ENCODE data around the gene STRA6. TPM values are rescaled to one million over a fixed set of nuclear protein-coding genes. Genes with fewer than 3 reads are reported as not detected.

The STRA6 gene
- total and polyA plus RNA-seq, 2 donors (not counting 1 experiment from before 2014, with no cell fraction given), result not detected

- Histone ChIP-seq H3K27ac (ENCODE audit: low read length in 2 of 2) (no peak overlapping the region), H3K9ac (ENCODE audit: low read length) (no peak overlapping the region), H2AFZ (ENCODE audit: insufficient read depth, low read depth, low read length, poor library complexity, severe bottlenecking) (no peak overlapping the region), H3K4me1 (ENCODE audit: control insufficient read depth in 2 of 2, insufficient read depth in 2 of 2, low read length in 2 of 2) (no peaks in the 10 kb centered on the region), H3K9me3 (ENCODE audit: control extremely low read depth in 1 of 3, control insufficient read depth in 2 of 3, insufficient read depth in 1 of 3, low read length in 2 of 3) (no peaks in the 10 kb centered on the region), H3K4me3 (ENCODE audit: control extremely low read depth in 1 of 5, extremely low read depth in 1 of 5, insufficient read depth in 1 of 5, low read depth in 2 of 5, low read length in 4 of 5) (no peak overlapping the region), H3K27me3 (replicated peaks in 1 of 4; ENCODE audit: control extremely low read depth in 1 of 4, control insufficient read depth in 3 of 4, insufficient read depth in 4 of 4, low read length in 3 of 4) (peaks cover 0 to 13% (median 1%) of the 10 kb centered on the region in 4 experiments), H3K79me2 (ENCODE audit: control insufficient read depth, insufficient read depth, low read length) (no peaks in the 10 kb centered on the region), H3K4me2 (replicated peaks; ENCODE audit: low read depth, low read length, poor library complexity, severe bottlenecking) (no peak overlapping the region), H3K36me3 (replicated peaks in 1 of 2; ENCODE audit: control extremely low read depth in 1 of 2, control insufficient read depth in 1 of 2, extremely low read depth in 1 of 2, insufficient read depth in 2 of 2, low read length in 1 of 2) (no peaks in the 10 kb centered on the region), H4K20me1 (ENCODE audit: control insufficient read depth, insufficient read depth, low read length, poor library complexity, severe bottlenecking) (no peaks in the 10 kb centered on the region)
- 40% methylated on average over 2 of the region's 25 CpGs for WGBS (ENCODE audit: insufficient coverage)
- no peak for DNase-seq
- TF ChIP-seq CTCF (IDR thresholded peaks at IDR 0.05) (no peak), EZH2 (IDR thresholded peaks at IDR 0.05; ENCODE audit: borderline replicate concordance, insufficient read depth, low read depth, low read length, poor library complexity, severe bottlenecking) (no peak)
- Mint-ChIP-seq H3K4me3 (no peak overlapping the region), H3K27me3 (peaks cover 48% of the 10 kb centered on the region), H3K9me3 (ENCODE audit: insufficient read depth) (no peaks in the 10 kb centered on the region), H3K4me1 (no peaks in the 10 kb centered on the region), H3K27ac (no peak overlapping the region)
- ATAC-seq (ENCODE audit: low read depth), result no peak
- intact Hi-C loops (cut with micrococcal nuclease), result no loop called here
- ChIA-PET POLR2A (no interaction called here), CTCF (no interaction called here)
These were observed 19.9 kb upstream of the STRA6 start for GRCh38 chr15:74222240-74223119.
